WTC11 (cell line): ENCODE data around the gene MYCBP2.

Source experiments
- CREM ChIP-seq: sonication (generic); formaldehyde crosslinking; IDR thresholded peaks from 2 replicates; pipeline ENCODE4 v1.8.1; 2022; ENCODE audit warnings: mild to moderate bottlenecking, missing genetic modification reagents, moderate library complexity
- CTCF ChIP-seq: fragments of 200-600 bp; IDR thresholded peaks from 2 replicates; pipeline ENCODE4 v1.8.0; 2022; ENCODE audit warnings: antibody characterized with exemption
- E2F4 ChIP-seq: sonication (generic); formaldehyde crosslinking; IDR thresholded peaks from 2 replicates; pipeline ENCODE4 v1.8.1; 2022; ENCODE audit warnings: low read depth, mild to moderate bottlenecking, moderate library complexity, missing genetic modification reagents, borderline replicate concordance
- FOXJ3 ChIP-seq: sonication (generic); formaldehyde crosslinking; IDR thresholded peaks from 2 replicates; pipeline ENCODE4 v1.9.0; 2021; ENCODE audit warnings: missing genetic modification reagents, mild to moderate bottlenecking, borderline replicate concordance
- JUN ChIP-seq: sonication (generic); formaldehyde crosslinking; IDR thresholded peaks from 2 replicates; pipeline ENCODE4 v1.8.0; 2023; ENCODE audit warnings: mild to moderate bottlenecking, missing genetic modification reagents
- NFYB ChIP-seq: sonication (generic); formaldehyde crosslinking; conservative IDR thresholded peaks from 2 replicates; pipeline ENCODE4 v1.8.0; 2022; ENCODE audit warnings: low read depth, missing genetic modification reagents
- ZBTB43 ChIP-seq: sonication (generic); formaldehyde crosslinking; IDR thresholded peaks from 2 replicates; pipeline ENCODE4 v1.8.1; 2023; ENCODE audit warnings: mild to moderate bottlenecking, missing genetic modification reagents
- ZNF232 ChIP-seq: sonication (generic); formaldehyde crosslinking; IDR thresholded peaks from 2 replicates; pipeline ENCODE4 v1.8.0; 2022; ENCODE audit warnings: mild to moderate bottlenecking, missing genetic modification reagents
- TF ChIP-seq, protein P1 (sequence below): sonication (generic); formaldehyde crosslinking; IDR thresholded peaks from 2 replicates; pipeline ENCODE4 v1.8.0; 2022; ENCODE audit warnings: mild to moderate bottlenecking, missing genetic modification reagents
- TF ChIP-seq, protein P2 (sequence below): fragments of 250-450 bp; sonication (Bioruptor Pico); conservative IDR thresholded peaks from 2 replicates; pipeline ENCODE4 v1.9.0; 2021; ENCODE audit warnings: mild to moderate bottlenecking
- TF ChIP-seq, protein P3 (sequence below): sonication (generic); formaldehyde crosslinking; IDR thresholded peaks from 2 replicates; pipeline ENCODE4 v1.8.1; 2023; ENCODE audit warnings: mild to moderate bottlenecking, missing genetic modification reagents, moderate library complexity

DNA sequence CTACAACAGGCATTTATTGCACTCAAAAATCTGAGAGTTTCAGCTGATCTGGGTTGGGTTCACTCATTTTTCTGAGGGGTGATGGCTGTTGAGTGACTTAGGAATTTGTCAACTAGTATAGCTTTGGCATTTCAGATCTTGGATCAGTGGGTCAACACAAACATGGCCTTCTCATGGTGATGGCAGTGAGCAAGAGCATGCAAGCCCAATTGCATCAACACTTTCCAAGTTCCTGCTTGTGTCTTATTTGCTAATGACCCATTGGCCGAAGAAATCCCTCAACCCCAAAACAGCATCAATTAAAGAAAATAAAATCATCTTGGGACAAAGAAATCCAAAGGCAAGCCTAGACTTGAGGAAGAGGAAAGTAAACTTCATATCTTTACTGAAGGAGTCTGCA is 23.9 kb upstream of the MYCBP2 start:
- TF ChIP-seq NFYB (no peak), ZBTB43 (CRISPR knock-in tag) (no peak), CTCF (no peak), E2F4 (CRISPR knock-in tag) (no peak), ZNF232 (no peak), JUN (CRISPR knock-in tag) (no peak), CREM (CRISPR knock-in tag) (no peak), FOXJ3 (CRISPR knock-in tag) (no peak)
- TF ChIP-seq, protein P1, sequence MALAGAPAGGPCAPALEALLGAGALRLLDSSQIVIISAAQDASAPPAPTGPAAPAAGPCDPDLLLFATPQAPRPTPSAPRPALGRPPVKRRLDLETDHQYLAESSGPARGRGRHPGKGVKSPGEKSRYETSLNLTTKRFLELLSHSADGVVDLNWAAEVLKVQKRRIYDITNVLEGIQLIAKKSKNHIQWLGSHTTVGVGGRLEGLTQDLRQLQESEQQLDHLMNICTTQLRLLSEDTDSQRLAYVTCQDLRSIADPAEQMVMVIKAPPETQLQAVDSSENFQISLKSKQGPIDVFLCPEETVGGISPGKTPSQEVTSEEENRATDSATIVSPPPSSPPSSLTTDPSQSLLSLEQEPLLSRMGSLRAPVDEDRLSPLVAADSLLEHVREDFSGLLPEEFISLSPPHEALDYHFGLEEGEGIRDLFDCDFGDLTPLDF (CRISPR knock-in tag): no peak
- TF ChIP-seq, protein P2, sequence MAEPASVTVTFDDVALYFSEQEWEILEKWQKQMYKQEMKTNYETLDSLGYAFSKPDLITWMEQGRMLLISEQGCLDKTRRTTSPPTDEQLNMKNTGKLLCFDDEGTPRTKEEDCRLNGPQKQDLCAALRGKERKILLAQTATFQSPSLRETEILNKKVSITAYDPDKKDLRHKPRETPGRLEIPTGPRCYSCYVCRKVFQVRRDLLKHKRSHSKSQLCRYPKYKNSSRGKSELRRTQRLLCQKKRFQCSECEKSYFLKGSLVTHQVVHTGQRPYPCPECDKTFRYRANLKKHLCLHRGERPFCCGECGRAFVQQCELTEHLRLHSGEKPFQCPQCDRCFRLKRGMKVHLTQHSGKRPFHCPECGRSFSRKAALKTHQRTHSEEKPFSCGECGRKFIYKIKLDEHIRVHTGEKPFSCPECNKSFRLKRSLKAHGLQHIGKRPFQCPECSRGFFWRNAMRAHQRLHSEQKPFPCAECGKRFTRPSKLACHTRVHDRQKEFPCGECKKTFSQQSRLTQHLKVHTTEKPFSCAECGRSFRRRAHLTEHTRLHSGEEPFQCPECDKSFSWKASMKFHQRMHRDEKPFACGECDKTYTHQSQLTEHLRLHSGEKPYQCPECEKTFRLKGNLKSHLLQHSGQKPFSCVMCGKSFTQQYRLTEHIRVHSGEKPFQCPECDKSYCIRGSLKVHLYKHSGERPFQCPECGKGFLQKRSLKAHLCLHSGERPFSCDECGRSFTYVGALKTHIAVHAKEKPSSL: no peak
- TF ChIP-seq, protein P3, sequence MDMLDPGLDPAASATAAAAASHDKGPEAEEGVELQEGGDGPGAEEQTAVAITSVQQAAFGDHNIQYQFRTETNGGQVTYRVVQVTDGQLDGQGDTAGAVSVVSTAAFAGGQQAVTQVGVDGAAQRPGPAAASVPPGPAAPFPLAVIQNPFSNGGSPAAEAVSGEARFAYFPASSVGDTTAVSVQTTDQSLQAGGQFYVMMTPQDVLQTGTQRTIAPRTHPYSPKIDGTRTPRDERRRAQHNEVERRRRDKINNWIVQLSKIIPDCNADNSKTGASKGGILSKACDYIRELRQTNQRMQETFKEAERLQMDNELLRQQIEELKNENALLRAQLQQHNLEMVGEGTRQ: no peak
